GM06990 (cell line): ENCODE results near the gene ST8SIA6.

Experiments used
- DNase-seq: peaks from one replicate; pipeline ENCODE4 v3.0.0-alpha.2; 2011; ENCODE audit not compliant: insufficient read length; ENCODE audit errors: extremely low read depth
- H3K27me3 ChIP-seq: replicated peaks from 2 replicates; pipeline ENCODE4 v1.6.0; 2011; ENCODE audit warnings: low read length; ENCODE audit not compliant: control insufficient read depth, insufficient read depth
- H3K36me3 ChIP-seq: 2 replicates; pipeline ENCODE4 v1.5.1; 2011; ENCODE audit warnings: low read length; ENCODE audit not compliant: control insufficient read depth, insufficient read depth
- H3K4me3 ChIP-seq: replicated peaks from 2 replicates; pipeline ENCODE4 v1.5.1; 2011; ENCODE audit warnings: low read depth, mild to moderate bottlenecking, control low read depth, low read length
- CTCF ChIP-seq: IDR thresholded peaks from 2 replicates; pipeline ENCODE4 v1.5.1; 2011; ENCODE audit warnings: low read length, control low read depth, mild to moderate bottlenecking, inconsistent platforms; ENCODE audit not compliant: insufficient read depth, poor library complexity, severe bottlenecking

Gene ST8SIA6

GRCh38 chr10:17413876-17414275 lies 40.5 kb downstream of the ST8SIA6 start:
- Histone ChIP-seq H3K36me3 (no peaks in the 10 kb centered on the region), H3K27me3 (peaks cover 1% of the 10 kb centered on the region; the same call in 1 of the 2 replicates), H3K4me3 (no peak overlapping the region)
- TF ChIP-seq CTCF, result no peak
- DNase-seq, result no peak

- Histone ChIP-seq H3K36me3 (no peaks in the 10 kb centered on the region), H3K4me3 (no peak overlapping the region), H3K27me3 (peaks cover 1% of the 10 kb centered on the region; the same call in 1 of the 2 replicates)
- peak; percentile 32 for TF ChIP-seq CTCF
- DNase-seq, result no peak
These were observed 42.1 kb downstream of the ST8SIA6 start for GRCh38 chr10:17412323-17412722.

- no peaks in the 10 kb centered on the region for H3K36me3 ChIP-seq
- no peaks in the 10 kb centered on the region for H3K27me3 ChIP-seq
- no peak for TF ChIP-seq CTCF
- no peak overlapping the region for H3K4me3 ChIP-seq
- DNase-seq, result no peak
These were observed 43.5 kb downstream of the ST8SIA6 start for GRCh38 chr10:17410907-17411306.

- Histone ChIP-seq H3K36me3 (no peaks in the 10 kb centered on the region), H3K27me3 (no peaks in the 10 kb centered on the region), H3K4me3 (no peak overlapping the region)
- no peak for DNase-seq
- TF ChIP-seq CTCF, result peak; percentile 50
These were observed 45.1 kb downstream of the ST8SIA6 start for GRCh38 chr10:17409170-17409733.

GRCh38 chr10:17407047-17407446 lies 47.3 kb downstream of the ST8SIA6 start:
- Histone ChIP-seq H3K4me3 (no peak overlapping the region), H3K36me3 (no peaks in the 10 kb centered on the region), H3K27me3 (no peaks in the 10 kb centered on the region)
- TF ChIP-seq CTCF, result no peak
- DNase-seq, result no peak

GRCh38 chr10:17406036-17406834 lies 48.2 kb downstream of the ST8SIA6 start:
- no peak for TF ChIP-seq CTCF
- Histone ChIP-seq H3K4me3 (no peak overlapping the region), H3K36me3 (no peaks in the 10 kb centered on the region), H3K27me3 (no peaks in the 10 kb centered on the region)
- DNase-seq, result no peak
